ENCODE measurements around the gene RAD51B. TPM values are rescaled to one million over a fixed set of nuclear protein-coding genes. Genes with fewer than 3 reads are reported as not detected.

The RAD51B gene
- total RNA-seq, 2 donors from 2014 or later = 42.6 to 50.0 TPM

GRCh38 chr14:68681256-68682011 is 861.9 kb downstream of the RAD51B start:
- ATAC-seq (replicated peaks in 1 of 2) = no peak
- H3K4me3 Mint-ChIP-seq = no peak overlapping the region
- peaks cover 61% of the 10 kb centered on the region for H3K4me1 Mint-ChIP-seq (ENCODE audit: low read depth)
- no peaks in the 10 kb centered on the region for H3K9me3 Mint-ChIP-seq
- H3K36me3 Mint-ChIP-seq (ENCODE audit: insufficient read depth in 2 of 2) = no peaks in the 10 kb centered on the region
- no peaks in the 10 kb centered on the region for H3K27me3 Mint-ChIP-seq (ENCODE audit: low read depth)
- no peak for DNase-seq
- H3K27ac Mint-ChIP-seq = no peak overlapping the region

GRCh38 chr14:68682166-68683103 is 862.9 kb downstream of the RAD51B start:
- DNase-seq = peak; percentile 39 to 50
- Mint-ChIP-seq H3K9me3 (no peaks in the 10 kb centered on the region), H3K4me3 (peak overlapping the region; percentile 64 to 89), H3K27me3 (ENCODE audit: low read depth) (no peaks in the 10 kb centered on the region), H3K36me3 (ENCODE audit: insufficient read depth in 2 of 2) (no peaks in the 10 kb centered on the region), H3K4me1 (ENCODE audit: low read depth) (peaks cover 65% of the 10 kb centered on the region), H3K27ac (peak overlapping the region; percentile 94)
- ATAC-seq (replicated peaks in 1 of 2) = peak in 1 of 2 donors; percentile 14

GRCh38 chr14:68683326-68683725 is 863.7 kb downstream of the RAD51B start:
- no peaks in the 10 kb centered on the region for H3K9me3 Mint-ChIP-seq
- ATAC-seq (replicated peaks in 1 of 2) (no peak), DNase-seq (no peak)
- peak overlapping the region; percentile 94 for H3K27ac Mint-ChIP-seq
- peak overlapping the region; percentile 64 to 89 for H3K4me3 Mint-ChIP-seq
- no peaks in the 10 kb centered on the region for H3K36me3 Mint-ChIP-seq (ENCODE audit: insufficient read depth in 2 of 2)
- peaks cover 65% of the 10 kb centered on the region for H3K4me1 Mint-ChIP-seq (ENCODE audit: low read depth)
- H3K27me3 Mint-ChIP-seq (ENCODE audit: low read depth) = no peaks in the 10 kb centered on the region

- peak overlapping the region; percentile 65 to 72 for H3K4me3 Mint-ChIP-seq
- peaks cover 6% of the 10 kb centered on the region for H3K27me3 Mint-ChIP-seq (ENCODE audit: low read depth)
- DNase-seq (no peak), ATAC-seq (replicated peaks in 1 of 2) (no peak)
- H3K27ac Mint-ChIP-seq = peak overlapping the region; percentile 74
- no peaks in the 10 kb centered on the region for H3K9me3 Mint-ChIP-seq
- peaks cover 64% of the 10 kb centered on the region for H3K4me1 Mint-ChIP-seq (ENCODE audit: low read depth)
- H3K36me3 Mint-ChIP-seq (ENCODE audit: insufficient read depth in 2 of 2) = no peaks in the 10 kb centered on the region
These were observed 865.2 kb downstream of the RAD51B start for GRCh38 chr14:68684466-68685418.

- H3K4me3 Mint-ChIP-seq = peak overlapping the region; percentile 65 to 72
- ATAC-seq (replicated peaks in 1 of 2) (peak; percentile 89 to 90), DNase-seq (peak; percentile 83 to 87)
- H3K36me3 Mint-ChIP-seq (ENCODE audit: insufficient read depth in 2 of 2) = no peaks in the 10 kb centered on the region
- peaks cover 6% of the 10 kb centered on the region for H3K27me3 Mint-ChIP-seq (ENCODE audit: low read depth)
- no peaks in the 10 kb centered on the region for H3K9me3 Mint-ChIP-seq
- H3K27ac Mint-ChIP-seq = peak overlapping the region; percentile 74
- H3K4me1 Mint-ChIP-seq (ENCODE audit: low read depth) = peaks cover 63% of the 10 kb centered on the region
These were observed 866.0 kb downstream of the RAD51B start for GRCh38 chr14:68685419-68686204.

DNA sequence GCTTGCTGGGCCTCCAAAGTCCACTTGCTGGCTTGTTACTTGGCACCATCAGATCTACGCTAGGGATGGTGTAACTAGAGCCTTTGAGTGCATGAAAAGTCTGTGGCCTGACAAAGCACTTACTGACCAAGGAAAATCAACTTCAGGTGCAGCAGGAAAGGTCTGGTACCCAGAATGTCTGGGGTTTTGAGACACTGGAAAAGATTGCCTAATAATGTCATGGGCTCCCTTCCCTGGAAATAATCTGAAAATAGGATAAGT is 866.6 kb downstream of the RAD51B start:
- ATAC-seq (replicated peaks in 1 of 2) (no peak), DNase-seq (no peak)
- no peaks in the 10 kb centered on the region for H3K9me3 Mint-ChIP-seq
- H3K4me1 Mint-ChIP-seq (ENCODE audit: low read depth) = peaks cover 63% of the 10 kb centered on the region
- H3K36me3 Mint-ChIP-seq (ENCODE audit: insufficient read depth in 2 of 2) = no peaks in the 10 kb centered on the region
- H3K27me3 Mint-ChIP-seq (ENCODE audit: low read depth) = peaks cover 6% of the 10 kb centered on the region
- peak overlapping the region; percentile 21 for H3K27ac Mint-ChIP-seq
- peak overlapping the region; percentile 65 to 72 for H3K4me3 Mint-ChIP-seq

GRCh38 chr14:68686724-68687123 is 867.1 kb downstream of the RAD51B start:
- no peaks in the 10 kb centered on the region for H3K9me3 Mint-ChIP-seq
- no peak for ATAC-seq (replicated peaks in 1 of 2)
- H3K4me3 Mint-ChIP-seq = peak overlapping the region in 1 of 2 donors; percentile 7
- H3K36me3 Mint-ChIP-seq (ENCODE audit: insufficient read depth in 2 of 2) = no peaks in the 10 kb centered on the region
- peak overlapping the region; percentile 49 for H3K27ac Mint-ChIP-seq
- no peak for DNase-seq
- H3K27me3 Mint-ChIP-seq (ENCODE audit: low read depth) = peaks cover 6% of the 10 kb centered on the region
- peaks cover 58% of the 10 kb centered on the region for H3K4me1 Mint-ChIP-seq (ENCODE audit: low read depth)

DNA sequence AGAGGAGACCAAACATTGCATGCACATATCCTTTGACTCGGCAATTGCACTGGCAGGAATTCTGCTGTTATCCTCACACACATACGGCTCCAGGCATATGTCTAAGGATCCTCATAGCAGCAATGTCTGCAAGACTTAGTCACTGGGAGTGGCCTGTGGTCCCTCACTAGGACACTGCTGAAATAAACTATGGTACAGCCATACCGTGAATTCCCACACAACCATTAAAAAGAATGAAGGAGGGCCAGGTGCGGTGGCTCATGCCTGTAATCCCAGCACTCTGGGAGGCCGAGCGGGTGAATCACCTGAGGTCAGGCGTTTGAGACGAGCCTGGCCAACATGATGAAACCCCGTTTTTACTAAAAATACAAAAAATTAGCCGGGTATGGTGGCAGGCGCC is 868.2 kb downstream of the RAD51B start:
- Mint-ChIP-seq H3K27me3 (ENCODE audit: low read depth) (peaks cover 6% of the 10 kb centered on the region), H3K27ac (no peak overlapping the region), H3K4me1 (ENCODE audit: low read depth) (peaks cover 48% of the 10 kb centered on the region), H3K9me3 (no peaks in the 10 kb centered on the region), H3K4me3 (no peak overlapping the region), H3K36me3 (ENCODE audit: insufficient read depth in 2 of 2) (no peaks in the 10 kb centered on the region)
- DNase-seq = no peak
- no peak for ATAC-seq (replicated peaks in 1 of 2)

DNA sequence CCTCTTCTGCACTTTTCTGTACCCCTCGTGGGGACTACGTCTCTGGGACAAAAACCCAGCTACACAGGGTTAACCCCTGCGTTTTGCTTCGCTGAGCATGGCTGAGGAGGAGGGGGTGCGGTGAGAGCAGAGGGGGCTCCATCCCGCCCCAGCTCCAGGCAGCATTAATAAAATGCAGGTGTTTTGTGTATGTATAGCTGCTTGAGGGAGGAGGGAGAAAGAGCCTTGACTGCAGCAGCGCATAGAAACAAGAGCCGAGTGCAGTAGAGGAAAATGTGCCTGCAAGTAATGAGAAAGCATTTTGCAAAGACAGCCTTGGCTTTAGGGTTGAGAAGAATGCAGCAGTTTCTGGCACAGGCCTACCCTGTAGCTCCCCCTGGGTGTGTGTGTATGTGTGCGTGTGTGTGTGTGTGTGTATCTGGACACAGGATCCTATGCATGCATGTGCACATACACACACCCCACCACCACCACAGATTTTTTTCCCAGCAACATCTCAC is 869.3 kb downstream of the RAD51B start:
- Mint-ChIP-seq H3K4me3 (no peak overlapping the region), H3K36me3 (ENCODE audit: insufficient read depth in 2 of 2) (no peaks in the 10 kb centered on the region), H3K4me1 (ENCODE audit: low read depth) (peaks cover 36% of the 10 kb centered on the region), H3K27me3 (ENCODE audit: low read depth) (peaks cover 6% of the 10 kb centered on the region), H3K9me3 (no peaks in the 10 kb centered on the region), H3K27ac (no peak overlapping the region)
- no peak for DNase-seq
- no peak for ATAC-seq (replicated peaks in 1 of 2)

- no peaks in the 10 kb centered on the region for H3K9me3 Mint-ChIP-seq
These were observed 869.9 kb downstream of the RAD51B start for GRCh38 chr14:68689511-68689910.

GRCh38 chr14:68690089-68690958 is 870.7 kb downstream of the RAD51B start:
- no peak for DNase-seq
- H3K36me3 Mint-ChIP-seq (ENCODE audit: insufficient read depth in 2 of 2) = no peaks in the 10 kb centered on the region
- H3K4me1 Mint-ChIP-seq (ENCODE audit: low read depth) = peaks cover 31% of the 10 kb centered on the region
- no peak for ATAC-seq (replicated peaks in 1 of 2)
- no peaks in the 10 kb centered on the region for H3K9me3 Mint-ChIP-seq
- peaks cover 6% of the 10 kb centered on the region for H3K27me3 Mint-ChIP-seq (ENCODE audit: low read depth)
- no peak overlapping the region for H3K4me3 Mint-ChIP-seq
- H3K27ac Mint-ChIP-seq = no peak overlapping the region

More at GRCh38 chr14:68689511-68689910, 869.9 kb downstream of the RAD51B start:
- peaks cover 6% of the 10 kb centered on the region for H3K27me3 Mint-ChIP-seq (ENCODE audit: low read depth)
- H3K36me3 Mint-ChIP-seq (ENCODE audit: insufficient read depth in 2 of 2) = no peaks in the 10 kb centered on the region
- no peak overlapping the region for H3K27ac Mint-ChIP-seq
- no peak overlapping the region for H3K4me3 Mint-ChIP-seq
- ATAC-seq (replicated peaks in 1 of 2) (no peak), DNase-seq (no peak)
- H3K4me1 Mint-ChIP-seq (ENCODE audit: low read depth) = peaks cover 31% of the 10 kb centered on the region
